Frontal cortex (tissue), 4 donors: ENCODE results near the gene SLC25A47. TPM values are rescaled to one million over a fixed set of nuclear protein-coding genes. Genes with fewer than 3 reads are reported as not detected.
"Not testable (repeated sequence)": the region's sequence is repeated elsewhere in the genome, so short reads cannot be mapped to it uniquely, and the experiment has no call there.

Experiments used
- DNase-seq, 2 donors: peaks; one replicate each; pipeline ENCODE4 v3.0.0; 2012; ENCODE audit warnings: low spot score in 2 of 2
- FAIRE-seq: peaks from 2 replicates; lab custom pipeline; 2012; peaks lifted over from hg19 to GRCh38; lab: Jason Lieb, UNC
- total RNA-seq: library from RNA; depleted of rRNA; stranded (reverse); fragments of >200 nt; gene quantifications from one replicate; pipeline ENCODE4 v1.2.3, GENCODE V29; 2014
- donor health status: control.
- donor health status: control.
- donor health status: control.

The SLC25A47 gene
- total RNA-seq, 1 donor from 2014 or later = not detected

DNA sequence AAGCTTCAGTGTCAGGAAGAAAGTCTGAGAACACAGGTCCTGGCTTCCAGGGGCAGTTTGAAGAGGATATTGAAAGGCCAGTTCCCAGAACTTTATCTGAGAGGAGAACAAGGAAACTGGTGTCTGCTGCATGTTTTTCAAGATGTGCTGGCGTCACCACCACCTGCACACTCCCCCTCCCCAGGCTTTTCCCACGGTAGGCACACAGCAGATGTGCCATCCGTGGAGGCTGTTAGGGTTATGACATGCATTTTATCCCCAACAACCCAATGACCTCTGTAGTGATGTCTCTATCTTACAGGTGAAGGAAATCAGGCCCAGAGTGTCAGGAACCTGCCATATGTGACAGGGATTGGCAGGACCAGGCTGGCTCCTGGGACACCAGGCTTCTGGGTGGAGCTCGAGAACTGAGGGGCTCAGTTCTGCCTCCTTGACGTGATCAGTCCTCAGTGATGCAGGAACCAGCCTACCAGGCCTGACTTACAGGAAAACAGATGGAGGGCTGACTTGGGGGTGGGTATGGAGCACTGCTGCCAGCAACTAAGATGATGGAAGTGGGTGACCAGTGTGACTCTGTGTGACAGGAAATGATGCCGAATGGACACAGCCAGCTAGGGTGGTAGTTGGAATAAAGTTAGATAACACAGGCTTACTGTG, 16.8 kb downstream of the SLC25A47 start:
- FAIRE-seq = no peak
- no peak for DNase-seq

DNA sequence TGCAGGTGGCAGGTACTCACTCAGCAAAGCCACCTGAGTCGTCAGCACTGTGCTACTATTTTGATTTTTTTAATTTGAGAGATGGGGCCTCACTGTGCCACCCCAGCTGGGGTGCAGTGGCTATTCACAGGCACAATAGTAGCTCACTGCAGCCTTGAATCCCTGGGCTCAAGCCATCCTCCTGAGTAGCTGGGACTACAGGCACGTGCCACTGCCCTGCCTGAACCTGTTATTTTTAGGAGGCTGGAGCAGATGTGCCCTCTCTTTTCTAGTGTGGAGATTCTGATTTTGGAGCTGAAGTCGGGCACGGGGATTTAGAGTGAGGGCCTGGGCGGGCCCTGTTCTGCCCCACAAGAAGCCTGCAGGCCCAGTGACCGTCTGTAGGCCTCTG, 17.3 kb downstream of the SLC25A47 start:
- FAIRE-seq (no peak), DNase-seq (no peak)

DNA sequence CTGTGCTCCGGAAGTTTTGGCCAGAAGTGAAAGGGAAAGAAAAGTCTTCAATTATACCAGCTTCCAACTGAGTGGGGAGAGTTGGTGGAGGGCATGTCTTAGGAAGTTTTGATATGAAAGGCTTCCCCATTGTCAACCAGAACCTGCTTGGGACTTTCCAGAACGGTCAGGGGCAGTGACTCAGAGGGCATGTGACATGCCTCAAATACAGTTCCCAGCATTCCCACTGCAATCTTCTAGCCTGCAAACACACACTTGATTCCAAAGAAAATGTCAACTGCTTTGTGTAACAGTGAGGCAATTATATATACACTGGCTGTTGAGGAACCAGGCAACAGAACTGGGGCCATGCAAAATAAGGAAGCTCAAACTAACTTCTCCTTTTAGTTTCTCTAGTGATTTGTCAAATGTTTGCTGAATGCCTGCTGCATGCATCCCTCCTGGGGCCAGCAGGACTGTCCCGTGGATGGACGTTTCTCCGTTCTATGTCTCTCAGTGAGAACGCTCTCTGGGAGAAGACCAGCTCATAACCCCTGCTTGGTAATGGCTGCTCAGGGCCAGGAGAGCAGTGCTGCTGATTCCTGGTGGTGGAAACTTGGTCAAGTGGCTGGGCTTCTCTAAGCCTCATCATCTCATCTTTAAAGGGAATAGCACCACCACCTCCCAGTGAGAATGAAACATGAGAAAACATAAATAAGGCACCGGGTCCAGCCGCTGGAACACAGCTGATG, 18.3 kb downstream of the SLC25A47 start:
- DNase-seq (peak; percentile 49 to 75), FAIRE-seq (no peak)

DNA sequence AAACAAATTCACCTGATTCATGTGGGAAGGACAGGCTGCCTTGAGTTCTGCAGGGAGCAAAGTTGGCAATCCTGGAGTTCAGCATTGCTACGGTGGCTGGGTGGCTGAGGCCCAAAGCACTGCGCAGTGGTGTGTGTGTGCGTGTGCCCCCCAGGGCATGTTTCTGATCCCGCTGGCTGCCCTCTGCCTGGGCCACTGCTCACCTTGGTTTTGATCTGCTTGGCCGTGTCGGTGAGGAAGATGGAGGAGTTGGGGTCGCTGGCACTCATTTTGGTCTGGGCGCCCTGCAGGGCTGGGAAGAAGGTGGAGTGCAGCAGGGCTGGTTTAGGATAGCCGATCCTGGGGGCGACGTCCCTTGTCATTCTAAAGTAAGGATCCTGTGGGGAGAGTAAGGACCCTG, 19.1 kb downstream of the SLC25A47 start:
- no peak for FAIRE-seq
- no peak for DNase-seq

DNA sequence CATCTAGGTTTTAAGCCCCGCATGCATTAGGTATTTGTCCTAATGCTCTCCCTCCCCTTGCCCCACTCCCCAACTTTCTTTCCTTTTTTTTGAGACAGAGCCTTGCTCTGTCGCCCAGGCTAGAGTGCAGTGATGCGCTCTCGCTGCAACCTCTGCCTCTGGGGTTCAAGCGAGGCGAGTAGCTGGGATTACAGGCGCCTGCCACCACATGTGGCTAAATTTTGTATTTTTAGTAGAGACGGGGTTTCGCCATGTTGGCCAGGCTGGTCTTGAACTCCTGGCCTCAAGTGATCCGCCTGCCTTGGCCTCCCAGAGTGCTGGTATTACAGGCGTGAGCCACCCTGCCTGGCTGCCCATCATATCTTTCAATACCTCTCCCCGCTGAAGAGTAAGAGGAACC, 19.7 kb downstream of the SLC25A47 start:
- FAIRE-seq, DNase-seq: not testable (repeated sequence)

DNA sequence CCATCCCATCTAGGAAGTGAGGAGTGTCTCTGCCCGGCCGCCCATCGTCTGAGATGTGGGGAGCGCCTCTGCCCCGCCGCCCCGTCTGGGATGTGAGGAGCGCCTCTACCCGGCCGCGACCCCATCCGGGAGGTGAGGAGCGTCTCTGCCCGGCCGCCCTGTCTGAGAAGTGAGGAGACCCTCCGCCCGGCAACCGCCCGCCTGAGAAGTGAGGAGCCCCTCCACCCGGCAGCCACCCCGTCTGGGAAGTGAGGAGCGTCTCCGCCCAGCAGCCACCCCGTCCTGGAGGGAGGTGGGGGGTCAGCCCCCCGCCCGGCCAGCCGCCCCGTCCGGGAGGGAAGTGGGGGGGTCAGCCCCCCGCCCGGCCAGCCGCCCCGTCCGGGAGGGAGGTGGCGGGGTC, 21.5 kb downstream of the SLC25A47 start:
- not testable (repeated sequence) for FAIRE-seq, DNase-seq

DNA sequence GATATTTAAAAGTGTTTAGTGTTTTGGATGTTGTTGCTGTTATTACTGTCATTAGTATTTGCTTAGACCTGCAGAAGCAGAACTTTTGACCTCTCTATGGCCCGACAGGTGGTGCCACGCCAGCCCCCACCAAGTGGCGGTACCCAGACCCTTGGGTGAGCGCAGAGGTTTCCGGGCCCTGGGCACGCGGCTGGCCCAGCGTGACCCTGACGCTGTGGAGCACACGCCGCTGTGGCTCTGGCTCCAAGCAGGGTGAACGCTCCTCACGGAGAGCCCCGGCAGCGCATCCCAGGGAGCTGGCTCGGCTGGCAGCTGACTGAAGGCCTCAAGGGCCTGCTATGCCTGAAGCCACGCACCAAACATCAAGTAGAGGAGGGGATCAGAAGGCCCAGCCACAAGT, 22.6 kb downstream of the SLC25A47 start:
- no peak for FAIRE-seq

DNA sequence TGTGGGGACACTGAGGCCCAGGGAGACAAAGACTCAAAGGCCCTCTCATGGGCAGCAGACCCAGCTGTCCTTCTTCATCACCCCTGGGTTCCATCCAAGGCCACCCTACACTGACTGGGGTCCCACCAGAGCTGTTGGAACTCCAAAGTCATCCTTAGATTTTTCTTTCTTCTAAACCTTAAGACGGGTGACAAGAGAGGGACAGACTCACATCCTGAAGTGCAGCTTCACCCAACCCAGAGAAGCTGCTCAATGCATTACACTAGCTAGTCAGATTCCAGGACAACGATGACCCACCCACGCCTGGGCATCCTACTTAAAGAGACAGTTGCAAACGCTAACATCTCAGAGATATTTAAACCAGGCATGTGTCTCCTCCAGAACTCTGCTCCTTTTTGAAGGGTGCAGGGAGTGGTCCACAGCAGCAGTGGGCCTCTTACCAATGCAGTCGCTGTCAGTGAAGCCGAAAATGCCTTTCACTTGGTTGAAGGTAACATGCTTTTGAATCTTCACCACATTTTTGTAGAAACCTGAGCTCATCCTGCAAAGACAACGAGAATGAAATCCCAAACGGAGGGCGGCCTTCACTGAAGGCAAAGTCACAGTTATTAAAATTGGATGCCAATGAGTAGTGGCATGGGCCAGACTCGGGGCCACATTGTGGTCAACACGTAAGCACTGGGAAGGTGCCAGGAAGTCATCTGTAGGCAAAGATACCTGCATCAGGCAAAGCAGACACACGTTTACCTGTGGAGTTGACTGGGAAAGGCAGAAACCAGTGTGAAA, 23.4 kb downstream of the SLC25A47 start:
- DNase-seq = no peak
- FAIRE-seq = no peak

More for the DNA sequence above, 22.6 kb downstream of the SLC25A47 start:
- DNase-seq = no peak

DNA sequence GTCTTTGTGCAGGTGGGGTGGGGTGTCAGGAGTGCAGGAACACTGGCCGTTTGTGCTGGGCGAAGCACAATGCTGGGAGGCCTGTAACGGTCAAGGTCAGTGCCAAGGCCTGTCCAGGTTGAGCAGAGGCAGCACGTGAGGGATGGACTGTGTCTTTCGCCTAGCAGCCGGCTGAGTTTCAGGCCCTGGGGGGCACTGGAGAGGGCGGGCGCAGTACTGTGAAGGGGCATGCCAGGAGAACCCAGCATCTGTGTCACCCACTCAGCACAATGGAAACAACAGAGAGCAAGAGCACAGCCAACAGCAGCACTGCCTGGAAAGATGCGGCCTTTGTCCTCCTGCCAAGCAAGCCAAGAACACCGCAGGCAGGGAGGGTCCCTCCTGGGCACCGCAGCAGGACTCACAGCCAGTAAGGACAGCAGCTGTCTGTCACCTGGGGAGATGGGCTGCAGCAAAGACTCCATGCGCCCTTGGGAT, 25.2 kb downstream of the SLC25A47 start:
- DNase-seq (no peak), FAIRE-seq (no peak)

DNA sequence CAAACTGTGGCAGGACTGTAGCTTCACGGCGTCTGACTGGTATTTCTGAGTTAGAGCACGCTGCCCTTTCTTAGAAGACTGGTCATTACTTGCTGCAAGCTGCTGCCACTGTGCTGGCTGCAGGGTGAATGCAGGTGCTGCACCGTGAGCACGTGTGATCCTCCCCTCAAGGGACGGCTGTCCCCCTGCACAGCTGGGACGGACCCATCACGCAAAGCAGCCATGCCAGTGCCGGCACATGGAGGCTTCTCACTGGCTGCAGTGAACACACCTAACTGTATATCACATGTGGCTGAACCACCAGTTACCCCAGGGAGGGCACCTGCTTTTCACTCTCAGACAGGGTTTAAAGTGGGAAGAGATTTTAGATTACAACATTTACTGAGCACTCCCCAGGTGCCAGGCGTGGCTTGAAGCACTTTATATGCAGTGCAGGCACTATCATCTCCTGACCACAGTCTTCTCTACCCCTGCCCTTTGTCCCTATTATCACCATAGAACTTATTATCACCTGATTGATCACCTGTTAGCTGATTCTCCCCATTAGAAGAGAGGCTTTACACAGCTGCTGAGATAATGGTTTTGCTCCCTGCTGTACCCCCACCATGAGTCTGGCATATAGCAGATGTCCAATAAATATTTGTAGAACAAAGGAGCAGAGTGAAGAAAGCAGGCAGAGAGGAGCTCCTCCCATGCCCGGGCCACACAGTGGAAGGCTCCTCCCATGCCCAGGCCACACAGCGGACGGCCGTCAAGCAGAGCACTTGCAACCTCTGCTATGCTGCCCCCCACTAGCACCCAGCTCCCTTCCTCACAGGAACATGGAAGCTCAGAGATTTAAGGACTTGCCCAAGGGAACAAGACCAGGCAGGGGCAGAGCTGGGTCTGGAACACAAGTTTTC, 25.9 kb downstream of the SLC25A47 start:
- no peak for DNase-seq
- FAIRE-seq = no peak

DNA sequence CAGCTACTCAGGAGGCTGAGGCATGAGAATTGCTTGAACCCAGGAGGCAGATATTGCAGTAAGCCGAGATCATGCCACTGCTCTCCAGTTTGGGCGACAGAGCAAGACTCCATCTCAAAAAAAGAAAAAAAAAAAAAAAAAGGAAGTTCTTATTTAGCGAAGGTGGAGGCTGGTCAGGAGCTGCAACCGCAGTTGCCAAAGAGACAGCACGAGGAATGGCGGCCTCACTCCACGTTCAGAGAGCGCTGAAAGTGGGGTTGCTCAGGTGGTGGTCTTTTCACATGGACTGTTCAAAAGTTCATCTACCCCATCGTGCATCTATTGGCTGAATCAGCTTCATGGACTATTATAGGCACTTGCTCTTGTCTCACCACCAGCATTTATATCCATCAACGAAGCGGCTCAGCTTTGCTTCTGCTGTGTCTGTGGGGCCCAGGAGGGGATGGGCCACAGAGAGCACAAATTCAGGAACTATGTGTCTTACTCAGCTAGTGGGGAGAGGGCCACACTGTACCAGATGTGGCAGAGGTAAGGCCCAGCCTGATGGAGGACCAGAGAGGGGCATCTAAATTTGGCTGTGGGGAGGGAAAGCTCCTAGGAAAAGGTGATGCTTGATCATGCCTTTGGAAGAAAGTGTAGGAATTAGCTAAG, 27.3 kb downstream of the SLC25A47 start:
- no peak for FAIRE-seq
- no peak for DNase-seq

DNA sequence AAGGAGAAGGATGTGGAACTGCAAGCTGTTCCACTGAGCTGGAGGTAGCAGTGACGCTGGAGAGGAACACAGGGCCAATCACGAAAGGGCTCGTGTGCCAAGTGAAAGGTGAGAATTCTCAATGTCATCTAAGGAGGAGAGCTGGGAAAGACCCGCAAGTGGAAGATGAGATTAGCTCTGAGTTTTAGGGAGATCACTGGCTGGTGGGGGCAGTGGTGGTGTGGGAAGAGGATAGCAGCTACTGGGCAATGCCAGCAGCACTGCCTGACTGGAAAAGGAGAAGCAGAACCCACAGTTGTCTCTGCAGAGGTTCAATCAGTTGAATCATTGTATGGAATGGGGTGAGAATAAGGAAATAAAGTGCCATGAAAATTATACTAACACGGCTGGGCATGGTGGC, 27.8 kb downstream of the SLC25A47 start:
- FAIRE-seq = no peak
- DNase-seq = no peak

DNA sequence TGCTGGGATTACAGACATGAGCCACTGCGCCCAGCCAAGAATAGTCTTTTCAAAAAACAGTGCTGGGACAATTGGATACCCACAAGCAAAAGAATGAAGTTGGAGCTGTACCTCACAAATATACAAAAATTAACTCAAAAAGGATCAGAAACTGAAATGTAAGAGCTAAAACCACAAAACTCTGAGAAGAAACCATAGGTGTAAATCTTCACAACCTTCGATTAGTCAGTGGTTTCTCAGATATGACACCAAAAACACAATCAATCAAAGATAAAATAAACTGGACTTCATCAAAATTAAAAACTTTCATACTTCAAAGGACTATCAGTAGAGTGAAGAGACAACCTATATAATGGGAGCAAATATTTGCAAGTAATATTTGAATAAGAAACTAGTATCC, 35.3 kb downstream of the SLC25A47 start:
- FAIRE-seq (peak; percentile 59), DNase-seq (no peak)

DNA sequence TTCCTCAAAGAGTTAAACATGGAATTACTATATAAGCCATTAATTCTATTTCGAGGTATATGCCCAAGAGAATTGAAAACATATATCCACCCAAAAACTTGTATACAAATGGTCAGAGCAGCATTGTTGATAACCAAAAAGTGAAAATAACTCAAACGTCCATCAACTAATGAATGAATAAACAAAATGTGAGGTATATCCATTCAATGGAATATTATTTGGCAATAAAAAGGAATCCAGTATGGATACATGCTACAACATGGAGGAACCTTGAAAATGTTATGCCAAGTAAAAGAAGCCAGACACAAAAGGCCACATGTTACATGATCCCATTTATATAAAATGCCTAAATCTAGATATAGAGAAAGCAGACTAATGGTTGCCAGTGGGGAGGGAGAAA, 36.0 kb downstream of the SLC25A47 start:
- FAIRE-seq (no peak), DNase-seq (no peak)

DNA sequence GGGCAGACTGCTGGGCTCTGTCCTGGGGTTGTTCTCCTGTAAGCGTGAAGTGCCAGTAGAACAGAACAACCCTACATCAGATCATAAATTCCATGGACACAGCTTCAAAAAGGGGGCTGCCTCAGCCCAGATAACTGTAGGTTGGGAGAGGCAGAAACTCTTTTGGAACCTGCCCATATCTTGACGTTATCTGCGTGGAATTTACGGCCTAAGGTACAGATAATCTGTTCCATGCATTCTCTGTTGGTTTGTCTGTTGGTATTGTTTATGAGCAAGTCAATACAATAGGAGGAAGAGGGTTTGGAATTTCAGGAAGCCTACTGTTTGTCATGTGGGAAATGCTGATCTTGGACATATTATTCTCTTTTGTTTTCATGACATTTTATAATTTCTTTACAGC, 36.7 kb downstream of the SLC25A47 start:
- FAIRE-seq = no peak
- no peak for DNase-seq

DNA sequence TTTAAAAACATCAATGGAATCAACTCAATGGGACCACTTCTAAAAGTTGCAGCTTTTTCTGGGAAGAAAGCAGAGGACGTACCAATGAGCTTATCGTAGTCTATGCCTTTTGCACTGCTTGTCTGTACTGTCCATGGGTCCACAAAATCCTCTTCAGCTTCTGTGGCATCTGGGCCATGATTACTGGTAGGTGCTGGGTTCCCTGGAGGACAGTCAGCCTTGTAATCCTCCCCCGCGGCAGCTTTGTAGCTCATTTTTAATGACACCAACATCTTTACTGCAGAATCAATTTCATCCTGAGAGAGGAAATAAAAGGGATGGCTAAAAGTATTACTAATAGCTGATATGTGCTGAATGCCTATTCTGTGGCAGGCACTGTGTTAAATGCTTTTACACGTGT, 38.5 kb downstream of the SLC25A47 start:
- no peak for FAIRE-seq
- DNase-seq = no peak

DNA sequence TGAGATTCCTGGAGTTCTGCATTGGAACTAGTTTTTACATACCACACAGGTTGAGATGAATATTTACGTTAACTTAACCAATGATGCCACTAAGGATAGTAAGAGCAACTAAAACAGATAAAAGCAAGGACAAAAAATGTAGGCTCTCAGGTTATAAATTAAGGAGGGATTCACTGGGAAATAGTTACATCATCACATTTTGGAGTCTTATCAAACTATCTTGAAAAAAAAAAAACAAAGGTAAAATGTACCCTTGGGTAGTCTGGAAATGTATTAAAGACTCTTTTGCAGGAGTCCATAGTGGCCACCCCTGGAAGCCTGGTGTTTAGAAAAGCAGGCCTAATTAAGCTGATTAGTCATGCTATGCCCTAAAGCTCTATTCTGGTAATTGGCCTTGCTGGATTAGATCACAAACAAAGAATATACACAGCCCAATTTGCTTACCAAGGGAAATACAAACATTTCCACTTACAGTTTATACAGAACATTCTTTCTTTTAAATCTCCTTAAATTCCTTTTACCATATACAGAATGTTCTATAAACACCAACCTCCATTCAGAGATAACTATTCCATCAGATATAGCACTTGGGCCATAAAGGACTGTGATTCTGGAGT, 39.3 kb downstream of the SLC25A47 start:
- DNase-seq (no peak), FAIRE-seq (no peak)

DNA sequence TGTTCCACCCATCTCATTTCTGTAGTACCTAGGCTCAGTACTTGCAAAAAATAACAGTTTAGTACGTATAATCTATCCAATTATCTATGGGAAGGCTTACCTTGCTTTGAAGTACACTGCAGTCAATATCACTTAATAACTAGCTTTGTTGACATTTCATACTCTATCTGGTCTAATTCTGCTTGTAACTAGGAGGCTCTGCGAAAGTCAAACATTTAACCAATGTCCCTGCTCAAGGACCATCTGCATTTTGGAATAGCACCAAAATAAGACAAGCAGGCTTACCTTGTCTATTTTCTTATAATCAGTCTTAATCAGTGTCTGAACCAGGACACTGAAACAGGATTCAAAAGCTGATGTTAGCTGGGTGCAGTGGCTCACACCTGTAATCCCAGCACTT, 39.9 kb downstream of the SLC25A47 start:
- DNase-seq (no peak), FAIRE-seq (no peak)

DNA sequence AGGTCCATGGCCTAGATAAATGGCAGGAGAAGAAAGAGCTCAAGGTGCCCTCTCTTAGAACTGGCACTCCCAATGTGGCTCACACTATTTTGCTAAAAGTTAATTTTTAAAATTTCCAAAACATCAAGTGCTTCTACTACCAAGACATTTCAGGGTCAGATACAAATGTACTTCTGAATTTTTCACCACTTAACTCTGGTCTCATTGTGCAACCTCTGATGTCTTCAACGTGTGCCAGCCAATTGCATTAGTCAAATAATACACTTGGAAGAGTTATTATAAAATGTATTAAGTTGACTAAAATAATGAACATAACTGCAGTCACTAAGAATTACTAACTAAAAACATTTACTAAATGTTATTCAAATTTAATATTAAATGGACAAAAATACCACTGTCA, 41.3 kb downstream of the SLC25A47 start:
- DNase-seq (no peak), FAIRE-seq (no peak)
